HFF-Myc (cell line): ENCODE results near the gene CD4.
"Not testable (repeated sequence)": the region's sequence is repeated elsewhere in the genome, so short reads cannot be mapped to it uniquely, and the experiment has no call there.

Experiments
- DNase-seq: peaks from one replicate; pipeline ENCODE4 v3.0.0-alpha.2; 2011; ENCODE audit warnings: low read depth; ENCODE audit errors: extremely low read depth
- H3K4me3 ChIP-seq: replicated peaks from 2 replicates; pipeline ENCODE4 v1.5.1; 2011; ENCODE audit warnings: low read depth, mild to moderate bottlenecking, control low read depth, low read length
- TF ChIP-seq, protein P1 (sequence below): IDR thresholded peaks from 2 replicates; pipeline ENCODE4 v1.5.1; 2012; ENCODE audit warnings: mild to moderate bottlenecking, low read depth, low read length, control low read depth; ENCODE audit errors: missing control alignments

CD4 gene

DNA sequence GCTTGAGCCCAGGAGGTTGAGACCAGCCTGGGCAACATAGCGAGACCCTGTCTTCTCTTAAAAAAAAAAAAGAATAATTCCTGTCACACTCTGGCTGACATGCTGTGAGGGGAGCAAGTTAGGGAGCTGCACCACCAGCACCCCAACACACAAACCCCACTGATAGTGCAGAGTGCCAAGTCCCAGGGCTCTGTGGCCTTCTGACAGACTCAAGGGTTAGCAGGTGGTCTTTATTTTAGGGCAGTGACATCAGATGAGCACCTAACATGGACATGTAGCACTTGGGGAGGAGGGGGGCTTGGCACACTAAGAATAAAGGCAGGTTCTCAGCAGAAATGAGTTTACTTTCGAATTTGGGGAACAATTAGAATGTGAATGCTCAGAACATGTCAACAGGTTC, 69.5 kb downstream of the CD4 start:
- no peak for DNase-seq
- TF ChIP-seq, protein P1, sequence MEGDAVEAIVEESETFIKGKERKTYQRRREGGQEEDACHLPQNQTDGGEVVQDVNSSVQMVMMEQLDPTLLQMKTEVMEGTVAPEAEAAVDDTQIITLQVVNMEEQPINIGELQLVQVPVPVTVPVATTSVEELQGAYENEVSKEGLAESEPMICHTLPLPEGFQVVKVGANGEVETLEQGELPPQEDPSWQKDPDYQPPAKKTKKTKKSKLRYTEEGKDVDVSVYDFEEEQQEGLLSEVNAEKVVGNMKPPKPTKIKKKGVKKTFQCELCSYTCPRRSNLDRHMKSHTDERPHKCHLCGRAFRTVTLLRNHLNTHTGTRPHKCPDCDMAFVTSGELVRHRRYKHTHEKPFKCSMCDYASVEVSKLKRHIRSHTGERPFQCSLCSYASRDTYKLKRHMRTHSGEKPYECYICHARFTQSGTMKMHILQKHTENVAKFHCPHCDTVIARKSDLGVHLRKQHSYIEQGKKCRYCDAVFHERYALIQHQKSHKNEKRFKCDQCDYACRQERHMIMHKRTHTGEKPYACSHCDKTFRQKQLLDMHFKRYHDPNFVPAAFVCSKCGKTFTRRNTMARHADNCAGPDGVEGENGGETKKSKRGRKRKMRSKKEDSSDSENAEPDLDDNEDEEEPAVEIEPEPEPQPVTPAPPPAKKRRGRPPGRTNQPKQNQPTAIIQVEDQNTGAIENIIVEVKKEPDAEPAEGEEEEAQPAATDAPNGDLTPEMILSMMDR: no peak
- H3K4me3 ChIP-seq: no peak overlapping the region

DNA sequence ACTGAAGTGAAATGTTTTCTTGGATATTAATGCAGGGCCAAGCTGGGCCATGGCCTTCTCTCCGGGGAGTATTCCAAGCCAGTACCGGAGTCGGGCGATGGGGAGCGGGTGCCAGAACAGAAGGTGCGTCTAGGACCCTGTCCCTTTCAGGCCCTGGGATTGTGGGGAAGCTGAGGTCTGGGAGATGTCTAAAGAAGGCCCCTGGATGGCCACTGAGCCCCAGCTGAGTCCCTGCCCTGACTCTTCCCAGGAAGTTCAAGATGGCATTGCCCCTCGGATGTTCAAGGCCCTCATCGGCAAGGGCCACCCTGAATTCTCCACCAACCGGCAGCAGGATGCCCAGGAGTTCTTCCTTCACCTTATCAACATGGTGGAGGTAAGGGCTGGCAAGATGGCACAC, 70.8 kb downstream of the CD4 start:
- TF ChIP-seq, protein P1: no peak
- DNase-seq: no peak
- H3K4me3 ChIP-seq: no peak overlapping the region

DNA sequence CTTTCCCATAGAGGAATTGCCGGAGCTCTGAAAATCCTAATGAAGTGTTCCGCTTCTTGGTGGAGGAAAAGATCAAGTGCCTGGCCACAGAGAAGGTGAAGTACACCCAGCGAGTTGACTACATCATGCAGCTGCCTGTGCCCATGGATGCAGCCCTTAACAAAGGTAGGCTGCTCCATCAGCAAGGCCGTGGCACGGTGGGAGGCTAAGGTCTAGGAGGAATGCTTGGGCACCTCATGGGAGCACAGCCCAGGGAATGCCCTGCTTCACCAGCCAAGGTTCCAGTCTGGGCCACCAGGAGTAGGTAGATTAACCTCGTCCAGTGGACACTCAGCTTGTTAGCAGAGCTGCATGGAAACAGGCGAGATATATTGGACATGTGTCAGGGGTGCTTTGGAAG, 71.6 kb downstream of the CD4 start:
- no peak overlapping the region for H3K4me3 ChIP-seq
- no peak for DNase-seq
- TF ChIP-seq, protein P1: no peak

DNA sequence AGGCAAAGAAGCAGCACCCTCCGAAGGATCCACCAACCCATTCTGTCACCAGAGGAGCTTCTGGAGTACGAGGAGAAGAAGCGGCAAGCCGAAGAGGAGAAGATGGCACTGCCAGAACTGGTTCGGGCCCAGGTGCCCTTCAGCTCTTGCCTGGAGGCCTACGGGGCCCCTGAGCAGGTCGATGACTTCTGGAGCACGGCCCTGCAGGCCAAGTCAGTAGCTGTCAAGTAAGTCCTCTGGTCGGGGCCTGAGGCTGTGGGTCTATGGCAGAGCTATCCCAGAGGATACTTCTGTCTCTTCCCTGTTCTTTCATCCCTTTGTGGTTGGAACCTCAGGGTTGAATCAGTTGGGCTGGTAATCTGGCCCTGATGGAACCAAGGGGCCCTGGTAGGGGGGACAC, 72.1 kb downstream of the CD4 start:
- TF ChIP-seq, protein P1: no peak
- no peak overlapping the region for H3K4me3 ChIP-seq
- DNase-seq: no peak

DNA sequence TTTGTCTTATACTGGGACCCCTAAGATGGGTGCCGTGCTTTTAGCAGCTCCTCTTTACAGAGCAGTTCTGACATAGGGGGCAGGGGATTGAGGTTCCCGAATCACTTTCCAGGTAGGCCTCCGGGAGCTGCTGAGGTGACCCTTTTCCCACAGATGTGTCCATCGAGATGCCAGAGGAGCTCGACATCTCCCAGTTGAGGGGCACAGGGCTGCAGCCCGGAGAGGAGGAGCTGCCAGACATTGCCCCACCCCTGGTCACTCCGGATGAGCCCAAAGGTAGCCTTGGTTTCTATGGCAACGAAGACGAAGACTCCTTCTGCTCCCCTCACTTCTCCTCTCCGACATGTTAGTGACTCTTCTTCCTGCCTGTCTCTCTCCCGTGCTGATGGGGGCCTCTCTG, 73.7 kb downstream of the CD4 start:
- TF ChIP-seq, protein P1: no peak

DNA sequence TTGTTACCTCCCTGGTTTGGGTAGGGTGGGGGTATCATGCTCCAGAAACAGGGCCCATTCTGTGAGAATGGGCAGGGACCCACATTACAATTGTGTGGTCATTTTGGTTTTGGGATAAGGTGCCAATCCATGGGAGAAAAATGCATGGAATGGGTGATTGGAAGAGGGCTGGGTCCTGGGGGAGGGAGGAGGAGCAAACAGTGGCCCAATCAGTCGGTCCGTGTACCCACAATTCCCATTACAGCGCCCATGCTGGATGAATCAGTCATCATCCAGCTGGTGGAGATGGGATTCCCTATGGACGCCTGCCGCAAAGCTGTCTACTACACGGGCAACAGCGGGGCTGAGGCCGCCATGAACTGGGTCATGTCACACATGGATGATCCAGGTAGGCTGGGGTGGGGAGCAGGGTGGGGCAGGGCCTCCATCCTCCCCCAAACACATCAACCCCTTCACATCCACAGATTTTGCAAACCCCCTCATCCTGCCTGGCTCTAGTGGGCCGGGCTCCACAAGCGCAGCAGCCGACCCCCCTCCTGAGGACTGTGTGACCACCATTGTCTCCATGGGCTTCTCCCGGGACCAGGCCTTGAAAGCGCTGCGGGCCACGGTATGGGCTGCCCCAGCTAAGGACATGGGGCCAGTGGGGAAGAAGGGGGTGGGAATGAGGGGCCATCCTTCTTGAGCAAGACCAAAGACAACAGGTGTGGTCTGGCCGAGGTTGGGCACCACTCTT, 74.4 kb downstream of the CD4 start:
- DNase-seq: no peak
- TF ChIP-seq, protein P1: no peak
- H3K4me3 ChIP-seq: no peak overlapping the region

More for the DNA sequence above, 73.7 kb downstream of the CD4 start:
- H3K4me3 ChIP-seq: no peak overlapping the region
- DNase-seq: no peak

DNA sequence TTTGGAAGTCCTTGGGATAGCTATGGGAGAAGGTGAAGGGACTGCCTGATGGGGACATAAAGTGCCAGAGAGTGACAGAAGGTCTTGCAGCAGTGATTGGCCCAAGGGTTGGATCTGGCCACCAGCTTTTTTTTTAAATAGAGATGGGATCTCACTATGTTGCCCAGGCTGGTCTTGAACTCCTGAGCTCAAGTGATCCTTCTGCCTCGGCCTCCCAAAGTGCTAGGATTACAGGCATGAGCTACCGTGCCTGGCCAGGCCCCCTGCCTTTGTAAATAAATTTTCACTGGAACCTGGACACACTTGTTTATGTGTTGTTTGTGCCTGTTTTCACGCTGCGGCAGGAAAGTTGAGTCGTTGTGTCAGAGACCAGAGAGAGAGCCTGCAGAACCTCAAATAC, 76.0 kb downstream of the CD4 start:
- not testable (repeated sequence) for DNase-seq

More for the DNA sequence above, 76.0 kb downstream of the CD4 start:
- H3K4me3 ChIP-seq: not testable (repeated sequence)
